DMS79 (cell line): ENCODE data around the gene TMEM132A.
"Not testable (repeated sequence)": the region's sequence is repeated elsewhere in the genome, so short reads cannot be mapped to it uniquely, and the experiment has no call there.

Experiments
- DNase-seq: peaks from one replicate; lab custom pipeline; 2025; lab: John Stamatoyannopoulos, UW

TMEM132A gene

DNA sequence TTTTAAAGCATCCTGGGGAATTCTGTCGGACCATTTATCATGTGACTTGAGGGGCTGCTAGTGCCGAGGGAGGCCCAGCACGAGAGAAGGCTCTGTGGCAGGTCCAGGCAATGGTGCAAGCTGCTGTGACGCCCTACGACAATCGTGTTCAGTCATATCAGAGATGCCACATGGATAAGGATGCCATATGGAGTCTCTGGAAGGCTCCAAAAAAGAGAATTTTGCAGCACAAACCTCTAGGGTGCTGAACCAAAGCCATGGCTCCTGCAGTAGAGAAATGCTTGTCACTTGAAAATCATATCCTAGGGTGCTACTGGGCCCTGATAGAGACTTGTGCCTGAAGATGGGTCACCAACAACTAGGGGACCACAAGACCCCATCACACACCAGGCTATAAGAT lies 40.5 kb downstream of the TMEM132A start:
- no peak for DNase-seq

DNA sequence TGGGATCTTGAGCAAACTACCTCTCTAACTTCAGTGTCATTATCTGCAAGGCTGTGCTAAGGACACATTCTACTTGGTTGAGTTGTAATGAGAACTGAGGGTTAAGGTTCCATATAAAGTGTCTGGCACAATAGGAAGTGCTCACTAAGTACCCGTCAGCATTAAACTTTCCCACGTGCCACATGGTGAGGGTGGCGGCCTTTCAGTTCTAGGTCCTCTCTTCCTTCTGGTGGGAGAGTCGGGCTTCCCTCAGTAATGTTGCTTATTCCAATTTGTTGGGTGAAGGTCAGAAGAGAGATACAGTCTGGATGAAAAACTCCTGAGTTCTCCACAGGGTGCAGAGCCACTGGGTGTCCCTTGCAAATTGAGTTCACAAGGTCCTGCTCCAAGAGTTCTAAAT lies 42.6 kb downstream of the TMEM132A start:
- no peak for DNase-seq

DNA sequence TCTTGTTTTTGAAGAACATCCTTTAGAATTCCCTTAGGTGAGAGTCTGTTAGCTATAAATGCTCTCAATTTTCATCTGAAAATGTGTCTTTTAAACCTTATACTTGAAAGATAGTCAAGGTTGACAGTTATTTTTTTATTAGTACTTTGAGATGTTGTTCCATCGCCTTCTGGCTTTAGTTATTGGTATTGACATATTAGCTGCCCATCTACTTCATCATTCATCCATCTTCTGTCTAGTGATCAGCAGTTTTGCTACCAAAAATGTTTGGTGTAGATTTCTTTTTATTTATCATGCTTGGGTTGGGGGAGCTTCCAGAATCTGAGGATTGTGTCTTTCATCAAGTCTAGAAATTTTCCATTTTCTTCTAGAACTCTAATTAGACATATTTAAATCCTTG lies 44.0 kb downstream of the TMEM132A start:
- DNase-seq: no peak

DNA sequence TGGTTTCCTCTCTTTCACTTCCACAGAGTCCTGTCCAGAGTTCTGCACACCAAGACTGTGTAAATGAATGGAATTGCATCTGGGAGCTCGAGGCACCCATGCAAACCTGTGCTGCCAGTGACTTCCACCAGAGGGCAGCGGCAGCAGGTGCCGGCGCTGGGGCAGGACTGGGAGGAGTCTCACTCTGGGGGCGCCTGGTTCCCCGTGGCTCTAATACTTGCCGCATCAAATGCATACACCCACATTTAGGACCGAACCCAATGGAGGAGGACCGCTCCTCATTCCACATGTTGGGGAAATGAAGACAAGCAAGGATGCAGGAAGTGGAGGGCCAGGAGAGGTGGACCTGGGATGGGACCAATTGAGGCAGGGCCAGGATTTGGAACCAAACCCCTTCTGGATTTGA lies 46.1 kb downstream of the TMEM132A start:
- DNase-seq: no peak

DNA sequence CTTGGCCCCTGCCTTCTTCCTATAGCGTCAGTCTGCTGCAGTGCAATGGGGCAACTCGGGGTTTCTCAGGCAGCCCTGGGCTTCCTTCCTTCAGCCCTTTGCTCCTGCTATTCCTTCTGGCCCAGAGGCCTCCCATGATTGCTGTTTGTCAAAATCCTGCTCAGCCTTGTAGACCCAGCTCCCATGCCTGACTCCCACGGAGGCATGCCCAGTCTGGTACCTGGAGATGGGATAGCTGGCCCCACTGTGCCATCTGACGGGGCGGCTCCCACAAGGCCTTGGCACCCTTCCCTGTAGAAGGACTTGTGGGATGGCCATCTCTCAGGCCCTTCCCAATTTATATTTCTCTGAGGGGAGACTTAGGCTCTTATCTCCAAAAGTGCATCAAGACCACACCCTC lies 46.6 kb downstream of the TMEM132A start:
- DNase-seq: no peak

DNA sequence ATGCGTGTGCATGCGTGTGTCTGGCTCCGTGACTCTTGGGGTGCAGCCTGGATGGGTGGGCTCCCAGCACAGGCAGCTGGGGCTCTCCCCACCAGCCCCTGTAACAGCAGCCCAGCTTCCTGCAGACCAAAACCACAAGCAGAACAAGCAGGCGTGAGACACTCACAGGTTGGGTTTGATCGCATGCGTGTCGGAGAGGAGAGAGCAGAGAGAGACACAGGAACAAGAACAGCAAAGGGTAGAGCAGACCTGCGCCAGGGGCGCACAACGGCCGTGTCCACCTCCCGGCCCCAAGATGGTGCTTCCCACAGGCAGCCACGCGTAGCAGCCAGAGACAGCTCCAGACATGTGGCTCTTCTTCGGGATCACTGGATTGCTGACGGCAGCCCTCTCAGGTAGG lies 47.3 kb downstream of the TMEM132A start, which contains the start of gene CD6:
Gene CD6, plus strand, starts transcription at position 161 of the 400 bp plus-strand sequence. Its CDS starts 186 bp downstream, at position 347.
- DNase-seq: no peak

DNA sequence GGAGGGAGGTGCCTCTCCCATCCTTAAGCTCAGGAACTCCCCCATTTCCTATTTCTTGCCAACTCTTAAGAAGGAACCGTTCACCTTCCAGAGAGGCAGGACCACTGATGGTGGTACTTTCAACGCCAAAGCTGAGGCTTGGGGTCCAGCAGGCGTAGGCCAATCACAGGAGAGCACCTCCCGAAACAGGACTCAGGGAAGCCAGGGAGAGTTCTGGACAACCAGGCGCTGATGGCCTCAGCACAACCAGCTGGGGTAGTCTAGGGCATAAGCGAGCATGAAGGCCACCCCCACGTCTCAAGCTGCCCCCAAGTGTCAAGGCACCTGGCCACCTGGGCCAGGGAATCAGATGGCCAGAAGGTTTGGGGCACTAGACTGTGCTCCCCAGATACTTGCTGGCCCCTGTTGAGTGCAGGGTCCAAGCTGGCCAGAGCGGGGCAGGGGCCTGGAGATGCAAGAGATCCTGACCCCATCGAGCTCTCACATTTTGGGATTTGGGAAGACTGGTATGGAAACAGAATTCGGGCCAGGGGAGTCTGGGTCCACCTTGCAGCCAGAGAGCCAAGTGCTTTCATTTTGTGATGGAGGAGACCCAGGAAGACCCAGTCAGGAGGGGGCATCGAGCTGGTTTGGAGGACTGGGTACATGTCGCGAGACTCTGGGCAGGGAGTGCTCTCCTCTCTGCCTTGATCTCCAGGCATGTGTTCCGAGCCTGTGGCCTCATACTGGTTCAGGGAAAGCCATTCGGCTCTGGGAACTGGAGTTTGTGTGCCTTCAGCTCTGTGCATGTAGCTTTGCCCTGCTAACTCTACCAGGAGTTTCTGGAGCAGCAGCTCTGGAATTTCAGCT lies 48.1 kb downstream of the TMEM132A start:
- DNase-seq: no peak

DNA sequence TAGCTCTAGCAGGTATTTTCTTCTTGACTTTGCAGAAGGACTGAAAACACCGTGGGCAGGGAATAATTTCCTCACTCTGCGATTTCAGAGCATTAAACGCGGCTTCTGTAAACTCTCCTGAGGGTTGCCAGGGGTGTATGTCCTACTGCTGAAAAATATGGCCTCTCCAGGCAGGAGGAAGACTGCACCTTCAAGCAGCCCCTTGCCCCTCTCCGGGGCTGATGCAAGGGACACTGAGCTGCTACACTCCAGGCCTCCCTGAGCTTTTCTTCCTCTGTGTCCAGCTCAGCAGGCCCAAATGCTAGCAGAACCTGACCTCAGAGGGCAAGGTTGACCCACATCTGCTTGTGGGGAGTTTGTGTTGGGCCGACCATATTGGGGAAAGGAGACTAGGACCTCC lies 49.4 kb downstream of the TMEM132A start:
- DNase-seq: no peak

DNA sequence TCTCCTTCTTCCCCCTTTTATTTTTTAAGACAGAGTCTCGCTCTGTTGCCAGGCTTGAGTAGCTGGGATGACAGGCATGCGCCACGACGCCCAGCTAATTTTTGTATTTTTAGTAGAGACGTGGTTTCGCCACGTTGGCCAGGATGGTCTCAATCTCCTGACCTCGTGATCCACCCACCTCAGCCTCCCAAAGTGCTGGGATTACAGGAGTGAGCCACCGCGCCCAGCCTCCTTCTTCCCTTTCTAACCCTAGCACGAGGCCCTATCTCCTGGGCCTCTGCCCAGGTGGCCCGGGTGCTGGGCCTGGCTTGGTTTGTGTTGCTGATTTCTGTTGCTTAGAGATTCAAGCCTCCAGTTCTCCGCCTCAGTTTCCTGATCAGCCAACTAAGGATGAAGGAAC lies 50.1 kb downstream of the TMEM132A start:
- DNase-seq: not testable (repeated sequence)

DNA sequence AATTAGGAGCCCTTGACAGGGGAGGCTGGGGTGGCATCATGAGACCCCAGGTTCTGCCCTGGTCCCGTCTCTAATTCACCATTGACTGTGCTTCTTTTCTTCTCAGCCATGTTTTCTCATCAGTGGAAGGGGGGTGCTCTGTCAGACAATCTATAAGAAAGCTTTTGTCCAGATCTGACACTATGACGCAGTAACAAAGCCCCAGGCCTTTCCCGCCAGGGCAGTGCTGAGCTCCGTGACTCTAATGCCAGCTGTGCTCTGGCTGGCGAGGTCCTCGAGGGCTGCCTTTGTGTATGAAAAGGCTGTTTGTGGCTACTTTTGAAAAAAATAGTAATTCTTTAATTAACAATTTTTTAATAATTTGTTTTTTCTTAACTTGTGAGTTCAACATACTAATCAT lies 50.5 kb downstream of the TMEM132A start:
- DNase-seq: no peak

DNA sequence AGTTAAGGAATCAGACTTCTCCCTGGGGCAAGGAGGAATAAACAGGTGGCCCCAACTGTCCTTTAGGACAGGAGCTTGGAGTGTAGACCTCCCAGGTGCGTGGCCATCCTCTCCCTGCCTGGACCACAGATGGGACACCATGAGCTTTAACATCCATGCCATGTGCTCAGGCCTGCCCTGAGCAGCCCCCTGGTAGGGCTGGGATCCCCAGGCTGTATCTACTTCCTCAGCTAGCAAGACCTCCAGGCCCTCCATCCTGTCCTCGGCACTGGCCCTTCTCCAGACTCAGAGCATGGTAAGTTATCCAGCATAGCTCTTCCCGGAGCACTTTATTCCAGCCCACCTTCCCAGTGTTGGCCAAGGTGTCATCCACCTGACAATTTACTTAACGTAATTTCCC lies 53.0 kb downstream of the TMEM132A start:
- no peak for DNase-seq

DNA sequence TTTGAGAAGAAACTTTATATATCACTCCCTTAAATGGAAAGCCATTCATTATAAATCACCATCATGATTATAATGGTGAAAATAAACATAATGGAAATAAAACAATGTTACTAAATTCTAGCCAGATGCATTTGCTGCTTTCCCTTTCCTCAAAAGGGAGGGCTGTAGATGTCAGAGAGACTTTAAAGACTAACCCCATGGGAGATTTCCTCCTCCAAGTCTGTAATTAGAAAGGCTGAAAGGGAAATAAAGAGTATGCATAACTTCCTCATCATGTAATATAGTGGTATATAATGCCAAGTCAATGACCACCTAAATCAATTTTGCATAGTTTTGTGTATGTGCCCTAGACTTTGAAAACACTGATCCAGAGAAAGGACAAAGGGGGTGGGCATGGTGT lies 53.6 kb downstream of the TMEM132A start:
- no peak for DNase-seq

DNA sequence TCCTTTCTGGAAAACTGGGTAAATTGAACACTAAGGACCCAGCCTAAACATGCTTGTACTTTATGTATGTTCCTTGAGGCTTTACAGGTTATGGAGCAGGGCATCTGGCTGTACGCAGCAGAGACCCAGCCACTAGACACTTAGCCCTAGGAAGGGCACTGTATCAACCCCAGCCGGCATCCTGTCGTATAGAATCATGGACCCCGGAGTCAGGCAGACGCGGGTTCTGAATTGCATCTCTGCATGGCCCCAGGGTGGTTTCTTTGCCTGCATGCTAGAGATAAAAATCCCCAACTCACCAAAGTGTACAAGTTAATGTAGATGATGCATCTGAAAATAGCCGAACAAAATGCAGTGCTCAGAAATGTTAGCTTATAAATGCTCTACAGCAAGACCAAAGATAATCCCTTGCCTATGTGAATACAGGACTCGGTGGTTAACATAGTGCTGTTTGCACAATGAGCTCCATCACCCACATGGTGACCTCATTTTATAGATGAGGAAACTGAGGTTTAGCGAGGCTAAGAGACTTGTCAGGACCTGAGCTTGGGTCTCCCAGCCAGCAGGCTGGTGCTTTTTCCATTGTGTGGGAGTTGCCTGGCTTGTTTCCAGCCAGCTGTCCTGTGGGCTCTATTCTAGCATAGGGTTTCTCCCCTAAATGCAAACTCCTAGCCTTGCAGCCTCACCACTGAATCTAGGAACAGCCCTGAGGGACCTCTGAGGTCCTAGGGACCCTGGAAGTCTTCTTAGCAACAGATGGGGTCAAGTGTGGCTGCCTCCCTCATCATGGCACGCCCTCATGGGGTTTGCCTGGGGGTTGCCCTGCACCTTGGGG lies 54.5 kb downstream of the TMEM132A start:
- no peak for DNase-seq

DNA sequence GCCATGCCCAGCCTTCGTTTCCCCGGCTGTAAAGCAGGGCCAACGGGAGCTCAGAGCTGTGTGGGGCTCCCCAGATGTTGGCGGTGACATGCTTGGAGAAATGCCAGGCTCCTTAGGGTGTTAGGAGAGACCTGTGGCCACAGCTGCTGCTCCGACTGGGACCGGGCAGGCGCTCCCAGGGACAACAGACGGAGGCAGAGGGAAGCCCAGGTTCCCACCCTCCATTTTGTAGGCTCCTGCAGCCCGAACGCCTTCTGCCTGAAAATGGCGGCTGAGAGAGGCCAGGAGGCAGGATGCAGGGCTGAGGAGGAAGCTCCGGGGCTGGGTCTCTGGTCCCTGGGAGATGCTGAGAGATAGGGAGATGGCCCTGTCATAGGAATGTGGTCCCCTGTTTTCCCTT lies 57.3 kb downstream of the TMEM132A start:
- no peak for DNase-seq

DNA sequence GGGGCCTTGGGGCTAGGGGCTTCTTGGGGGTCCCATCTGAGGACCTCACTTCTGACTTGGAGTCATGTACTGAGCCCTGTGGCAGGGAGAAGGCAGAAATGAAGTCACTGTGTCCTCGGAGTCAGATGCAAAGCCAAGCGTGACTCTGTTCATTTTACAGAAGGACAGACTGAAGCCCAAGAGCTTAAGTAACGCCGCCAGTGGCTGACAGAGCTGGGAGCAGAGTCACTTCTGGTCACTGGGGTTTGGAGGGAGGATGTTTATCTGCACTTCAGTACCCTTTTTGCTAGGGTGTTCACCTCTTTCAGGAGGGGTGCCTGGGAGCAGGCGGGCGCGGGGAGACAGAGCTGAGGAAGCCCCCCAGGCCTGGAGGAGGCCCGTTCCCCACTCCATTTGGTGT lies 57.9 kb downstream of the TMEM132A start:
- no peak for DNase-seq

DNA sequence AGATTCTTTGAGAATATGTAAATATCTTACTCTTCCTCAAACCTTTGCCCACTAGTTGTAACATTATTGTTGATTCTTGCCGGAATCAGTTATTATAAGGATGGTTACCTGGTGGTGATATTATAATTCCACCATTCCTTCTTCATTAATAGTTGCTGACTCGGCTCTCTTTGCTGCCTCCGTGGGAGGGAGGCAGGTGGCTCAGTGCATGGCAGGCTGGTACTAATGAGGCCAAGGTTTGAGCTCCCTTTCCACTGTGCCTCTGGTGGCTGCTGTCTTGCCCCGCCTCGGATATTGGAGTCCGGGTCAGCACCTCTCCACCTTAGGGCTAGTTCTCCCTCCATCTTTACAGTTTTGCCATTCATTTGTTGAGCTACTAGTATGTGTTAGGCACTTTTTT lies 59.9 kb downstream of the TMEM132A start:
- no peak for DNase-seq

DNA sequence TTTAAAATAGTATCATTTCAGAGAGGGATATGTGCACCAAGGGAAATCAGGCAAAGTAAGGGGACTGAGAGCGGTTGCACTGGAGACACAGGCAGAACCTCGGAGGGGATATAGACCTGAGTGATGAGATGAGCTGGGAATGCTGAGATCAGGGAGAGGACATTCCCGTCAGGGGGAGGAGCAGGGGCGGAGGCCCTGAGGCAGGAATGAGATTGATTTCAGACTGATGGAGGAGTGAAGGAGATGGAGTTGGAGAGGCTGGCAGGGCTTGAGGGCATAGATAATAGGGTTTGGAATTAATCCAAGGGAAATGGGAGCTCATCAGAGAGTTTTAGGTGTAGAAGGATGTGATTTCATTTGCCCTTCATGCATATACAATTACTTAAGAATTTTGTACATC lies 60.4 kb downstream of the TMEM132A start:
- DNase-seq: no peak

DNA sequence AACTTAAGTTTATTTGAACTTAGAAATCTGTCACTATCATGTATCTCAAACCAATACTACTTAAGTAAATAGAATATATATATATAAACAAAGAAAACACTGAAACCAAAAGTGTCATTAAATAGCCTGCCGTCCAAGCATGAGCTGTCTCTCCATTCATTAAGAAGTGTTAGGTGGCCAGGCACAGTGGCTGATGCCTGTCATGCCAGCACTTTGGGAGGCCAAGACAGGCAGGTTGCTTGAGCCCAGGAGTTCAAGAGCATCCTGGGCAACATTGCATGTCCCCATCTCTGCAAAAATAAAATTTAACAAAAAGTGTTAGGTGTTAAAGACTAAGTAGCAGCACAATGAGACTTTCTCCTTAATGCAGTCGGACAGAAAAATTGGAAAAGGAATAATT lies 61.2 kb downstream of the TMEM132A start:
- DNase-seq: no peak

DNA sequence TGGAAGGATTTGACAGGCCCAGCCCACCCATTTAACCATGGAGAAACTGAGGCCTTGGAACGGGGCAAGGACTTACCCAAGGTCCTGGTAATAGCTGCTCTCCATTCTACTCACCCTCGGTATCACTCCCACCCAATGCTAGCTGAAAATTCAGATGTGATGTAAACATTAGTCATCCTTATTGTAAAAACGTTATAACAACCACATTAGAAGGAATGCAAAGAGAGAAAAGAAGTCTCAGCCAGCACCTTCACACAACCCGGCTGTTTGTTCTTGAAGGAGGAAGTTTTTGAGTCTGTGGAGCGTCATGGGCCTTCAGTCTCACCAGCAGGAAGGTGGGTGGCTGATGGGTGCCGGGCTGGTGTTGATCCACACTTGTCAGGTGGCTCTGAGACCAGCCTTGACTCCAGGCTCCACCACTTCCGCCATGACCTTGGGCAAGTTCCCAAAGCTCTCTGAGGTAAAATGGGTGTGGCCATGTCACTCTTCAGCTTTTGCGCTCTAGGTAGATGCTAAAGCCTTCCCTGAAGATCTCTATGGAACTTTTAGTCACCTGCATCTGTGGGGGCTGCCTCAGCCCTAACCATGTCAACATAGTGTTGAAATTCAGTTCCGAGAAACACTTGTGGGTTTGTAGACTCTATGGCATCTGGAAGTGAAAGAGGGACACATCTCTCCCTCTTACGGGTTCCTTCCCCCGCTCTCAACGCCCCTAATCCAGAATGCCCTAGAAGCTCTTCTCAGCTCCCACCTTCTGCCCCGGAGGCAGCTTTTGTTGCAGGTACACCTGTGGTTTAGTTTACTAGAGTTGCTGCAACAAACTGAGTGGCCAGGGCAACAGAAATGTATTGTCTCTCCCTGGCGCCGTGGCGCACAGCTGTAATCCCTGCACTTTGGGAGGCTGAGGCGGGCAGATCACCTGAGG lies 62.0 kb downstream of the TMEM132A start:
- DNase-seq: no peak
